ENCODE results near the gene FANCD2.
A peak's percentile ranks its signal among the peaks of the same experiment; 100 is the strongest.
"Not testable (repeated sequence)": the region's sequence is repeated elsewhere in the genome, so short reads cannot be mapped to it uniquely, and the experiment has no call there.

The FANCD2 gene

GRCh38 chr3:10108091-10108490, 81.9 kb downstream of the FANCD2 start, which contains the start of gene FANCD2OS:
TSS of gene FANCD2OS (minus strand) at chr3:10108255. CDS start at chr3:10104774, 3,481 bp downstream.
- TF ChIP-seq CTCF (IDR thresholded peaks at IDR 0.05; ENCODE audit: insufficient read depth, low read depth, low read length, missing control alignments), result no peak
- no peak within 1 kb of the TSS for H3K4me3 ChIP-seq (ENCODE audit: low read depth, low read length)
- no peak for DNase-seq (ENCODE audit: low read depth)

GRCh38 chr3:10115326-10116137, 89.3 kb downstream of the FANCD2 start, which contains the start of gene BRK1:
TSS of gene BRK1 (plus strand) at chr3:10115675. CDS start at chr3:10115702, 27 bp downstream.
- TF ChIP-seq CTCF (IDR thresholded peaks at IDR 0.05; ENCODE audit: insufficient read depth, low read depth, low read length, missing control alignments), result no peak
- H3K4me3 ChIP-seq (ENCODE audit: low read depth, low read length), result peak within 1 kb of the TSS; percentile 96
- peak; percentile 98 for DNase-seq (ENCODE audit: low read depth)

- H3K4me3 ChIP-seq (ENCODE audit: low read depth, low read length), result peak overlapping the region; percentile 96
- no peak for DNase-seq (ENCODE audit: low read depth)
- no peak for TF ChIP-seq CTCF (IDR thresholded peaks at IDR 0.05; ENCODE audit: insufficient read depth, low read depth, low read length, missing control alignments)
Measured at GRCh38 chr3:10116138-10116460, 89.9 kb downstream of the FANCD2 start.

GRCh38 chr3:10116928-10117327, 90.7 kb downstream of the FANCD2 start:
- TF ChIP-seq CTCF (IDR thresholded peaks at IDR 0.05; ENCODE audit: insufficient read depth, low read depth, low read length, missing control alignments), result no peak
- no peak for DNase-seq (ENCODE audit: low read depth)
- peak overlapping the region; percentile 96 for H3K4me3 ChIP-seq (ENCODE audit: low read depth, low read length)

GRCh38 chr3:10119376-10119775, 93.1 kb downstream of the FANCD2 start:
- no peak for TF ChIP-seq CTCF (IDR thresholded peaks at IDR 0.05; ENCODE audit: insufficient read depth, low read depth, low read length, missing control alignments)
- no peak overlapping the region for H3K4me3 ChIP-seq (ENCODE audit: low read depth, low read length)
- no peak for DNase-seq (ENCODE audit: low read depth)

- H3K4me3 ChIP-seq (ENCODE audit: low read depth, low read length), result no peak overlapping the region
- no peak for TF ChIP-seq CTCF (IDR thresholded peaks at IDR 0.05; ENCODE audit: insufficient read depth, low read depth, low read length, missing control alignments)
- no peak for DNase-seq (ENCODE audit: low read depth)
Measured at GRCh38 chr3:10121064-10121463, 94.8 kb downstream of the FANCD2 start.

GRCh38 chr3:10122724-10123123, 96.5 kb downstream of the FANCD2 start:
- no peak for DNase-seq (ENCODE audit: low read depth)
- no peak for TF ChIP-seq CTCF (IDR thresholded peaks at IDR 0.05; ENCODE audit: insufficient read depth, low read depth, low read length, missing control alignments)
- no peak overlapping the region for H3K4me3 ChIP-seq (ENCODE audit: low read depth, low read length)

GRCh38 chr3:10135872-10136271, 109.6 kb downstream of the FANCD2 start:
- not testable (repeated sequence) for DNase-seq (ENCODE audit: low read depth); H3K4me3 ChIP-seq (ENCODE audit: low read depth, low read length)

Data from GM12865 (cell line).